Suppressor macrophage treated with lipopolysaccharide for 1 hour (primary cell): ENCODE results near the gene JPH3.
A peak's percentile ranks its signal among the peaks of the same experiment; 100 is the strongest.

Experiments used
- DNase-seq, 3 donors: peaks; one replicate each; pipeline ENCODE4 v3.0.0-alpha.2; 2020 to 2022

JPH3 gene

GRCh38 chr16:87601401-87601981, 817 bp upstream of the JPH3 start:
- DNase-seq, result no peak

GRCh38 chr16:87602821-87603683, 744 bp downstream of the JPH3 start:
- no peak for DNase-seq

- no peak for DNase-seq
These were observed 1.7 kb downstream of the JPH3 start for GRCh38 chr16:87603684-87604633.

GRCh38 chr16:87604634-87605111, 2.4 kb downstream of the JPH3 start:
- DNase-seq, result no peak

GRCh38 chr16:87607223-87607622, 4.9 kb downstream of the JPH3 start:
- DNase-seq, result no peak

GRCh38 chr16:87607871-87608270, 5.6 kb downstream of the JPH3 start:
- DNase-seq, result no peak

- DNase-seq, result peak; percentile 50 to 77 (median 58)
These were observed 6.2 kb downstream of the JPH3 start for GRCh38 chr16:87608400-87608985.

- no peak for DNase-seq
These were observed 7.7 kb downstream of the JPH3 start for GRCh38 chr16:87610026-87610425.

GRCh38 chr16:87611456-87611855, 9.1 kb downstream of the JPH3 start:
- no peak for DNase-seq

GRCh38 chr16:87613961-87614360, 11.7 kb downstream of the JPH3 start:
- DNase-seq, result no peak

- no peak for DNase-seq
These were observed 13.3 kb downstream of the JPH3 start for GRCh38 chr16:87615621-87616041.

- no peak for DNase-seq
These were observed 14.2 kb downstream of the JPH3 start for GRCh38 chr16:87616556-87616955.

- DNase-seq, result no peak
These were observed 15.9 kb downstream of the JPH3 start for GRCh38 chr16:87618216-87618615.

GRCh38 chr16:87619360-87620200, 17.3 kb downstream of the JPH3 start:
- DNase-seq, result no peak

- DNase-seq, result no peak
These were observed 17.8 kb downstream of the JPH3 start for GRCh38 chr16:87620201-87620495.

GRCh38 chr16:87621550-87621829, 19.2 kb downstream of the JPH3 start:
- DNase-seq, result no peak

- no peak for DNase-seq
These were observed 19.8 kb downstream of the JPH3 start for GRCh38 chr16:87621976-87622713.

- no peak for DNase-seq
These were observed 20.5 kb downstream of the JPH3 start for GRCh38 chr16:87622756-87623319.

- no peak for DNase-seq
These were observed 23.0 kb downstream of the JPH3 start for GRCh38 chr16:87625241-87625797.

- no peak for DNase-seq
These were observed 24.1 kb downstream of the JPH3 start for GRCh38 chr16:87626401-87626800.

GRCh38 chr16:87626905-87627304, 24.6 kb downstream of the JPH3 start:
- no peak for DNase-seq
